GM12892 (cell line): ENCODE measurements around the gene LYL1.

Source experiments
- POLR2A ChIP-seq: IDR thresholded peaks from 2 replicates; pipeline ENCODE4 v1.6.1; 2011; ENCODE audit warnings: low read depth, low read length, control low read depth
- POLR2AphosphoS5 ChIP-seq: IDR thresholded peaks from 2 replicates; pipeline ENCODE4 v1.6.1; 2011; ENCODE audit warnings: low read depth, low read length, control low read depth
- TAF1 ChIP-seq: IDR thresholded peaks from 2 replicates; pipeline ENCODE4 v1.6.1; 2011; ENCODE audit warnings: low read depth, mild to moderate bottlenecking, control low read depth, low read length, borderline replicate concordance

DNA sequence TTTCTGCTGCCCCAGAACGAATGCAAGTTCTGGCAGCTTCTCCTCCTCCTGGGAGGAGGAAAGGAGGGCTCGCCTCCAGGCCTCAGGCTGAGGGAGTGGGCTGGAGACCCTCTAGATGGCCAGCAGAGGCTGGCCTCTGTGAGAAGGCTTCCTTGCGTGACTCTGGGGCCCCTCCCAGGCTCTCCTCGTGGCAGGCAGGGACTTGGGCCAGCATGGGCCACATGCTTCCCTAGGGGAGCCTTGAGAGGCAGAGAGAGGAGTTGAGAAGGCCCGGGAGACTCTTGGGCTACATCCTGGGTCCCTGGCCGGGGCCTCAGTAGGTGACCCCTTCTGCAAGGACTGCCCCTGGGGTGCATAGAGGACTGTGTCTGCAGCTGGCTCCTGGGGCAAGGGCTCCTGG lies 25.9 kb downstream of the LYL1 start:
- TF ChIP-seq POLR2AphosphoS5 (no peak), POLR2A (no peak), TAF1 (no peak)
